HFFc6 (cell line): ENCODE measurements around the gene IRF3. TPM values are rescaled to one million over a fixed set of nuclear protein-coding genes. Genes with fewer than 3 reads are reported as not detected.
A peak's percentile ranks its signal among the peaks of the same experiment; 100 is the strongest.

ENCODE experiments used
- DNase-seq: peaks from one replicate; pipeline ENCODE4 v3.0.0-alpha.2; 2018
- H3K27ac Mint-ChIP-seq: 2 replicates; pipeline ENCODE4 v1.8.0; 2020; ENCODE audit warnings: mild to moderate bottlenecking, mixed read lengths
- H3K27me3 Mint-ChIP-seq: 2 replicates; pipeline ENCODE4 v1.8.0; 2021; ENCODE audit warnings: mild to moderate bottlenecking, moderate library complexity, mixed read lengths; ENCODE audit not compliant: insufficient read depth
- H3K36me3 Mint-ChIP-seq: 2 replicates; pipeline ENCODE4 v1.8.0; 2021; ENCODE audit warnings: low read depth, mixed read lengths
- H3K4me1 Mint-ChIP-seq: 2 replicates; pipeline ENCODE4 v1.8.0; 2020; ENCODE audit warnings: low read depth, mixed read lengths
- H3K4me3 Mint-ChIP-seq: 2 replicates; pipeline ENCODE4 v1.8.0; 2020; ENCODE audit warnings: mild to moderate bottlenecking, moderate library complexity, mixed read lengths
- H3K9me3 Mint-ChIP-seq: 2 replicates; pipeline ENCODE4 v1.8.0; 2020; ENCODE audit warnings: mild to moderate bottlenecking, mixed read lengths
- CTCF ChIP-seq: fragments of 200-600 bp; sonication (generic); IDR thresholded peaks from 2 replicates; pipeline ENCODE4 v1.5.0; 2021; ENCODE audit warnings: antibody characterized with exemption, mild to moderate bottlenecking
- total RNA-seq, 6 experiments: library from RNA; stranded (reverse); fragmentation: NEBNext Ultra II Directional; extraction: Animal tissue kit (Norgen Biotek cat#: 25700); gene quantifications; 2 replicates in 1 of 6; 3 replicates in 5 of 6; pipeline ENCODE4 v1.2.3, GENCODE V29; 2021

Gene IRF3
- total RNA-seq, 6 experiments from 2014 or later, result 55.5 to 72.8 (median 58.7) TPM

GRCh38 chr19:49632576-49632975 is 33.1 kb downstream of the IRF3 start:
- H3K36me3 Mint-ChIP-seq, result peaks cover 15% of the 10 kb centered on the region
- H3K27me3 Mint-ChIP-seq, result no peaks in the 10 kb centered on the region; the same call in 1 of the 2 replicates
- H3K27ac Mint-ChIP-seq, result no peak overlapping the region
- no peak for TF ChIP-seq CTCF
- H3K4me1 Mint-ChIP-seq, result peaks cover 17% of the 10 kb centered on the region
- H3K4me3 Mint-ChIP-seq, result no peak overlapping the region
- H3K9me3 Mint-ChIP-seq, result no peaks in the 10 kb centered on the region
- DNase-seq, result no peak

GRCh38 chr19:49631610-49632192 is 34.0 kb downstream of the IRF3 start:
- H3K27ac Mint-ChIP-seq, result no peak overlapping the region
- TF ChIP-seq CTCF, result no peak
- H3K36me3 Mint-ChIP-seq, result peaks cover 19% of the 10 kb centered on the region
- peaks cover 13% of the 10 kb centered on the region for H3K4me1 Mint-ChIP-seq
- no peaks in the 10 kb centered on the region for H3K9me3 Mint-ChIP-seq
- no peak overlapping the region for H3K4me3 Mint-ChIP-seq
- no peaks in the 10 kb centered on the region; the same call in 1 of the 2 replicates for H3K27me3 Mint-ChIP-seq
- no peak for DNase-seq

- Mint-ChIP-seq H3K27me3 (no peaks in the 10 kb centered on the region; the same call in 1 of the 2 replicates), H3K4me1 (peaks cover 10% of the 10 kb centered on the region), H3K27ac (peak overlapping the region; percentile 52; the same call in 1 of the 2 replicates), H3K9me3 (no peaks in the 10 kb centered on the region), H3K4me3 (no peak overlapping the region), H3K36me3 (peaks cover 19% of the 10 kb centered on the region)
- TF ChIP-seq CTCF, result no peak
- no peak for DNase-seq
Measured at GRCh38 chr19:49631014-49631588, 34.6 kb downstream of the IRF3 start.

GRCh38 chr19:49629659-49630058 is 36.0 kb downstream of the IRF3 start:
- H3K4me3 Mint-ChIP-seq, result no peak overlapping the region
- H3K4me1 Mint-ChIP-seq, result peaks cover 6% of the 10 kb centered on the region; the same call in 1 of the 2 replicates
- H3K9me3 Mint-ChIP-seq, result no peaks in the 10 kb centered on the region
- TF ChIP-seq CTCF, result no peak
- no peaks in the 10 kb centered on the region; the same call in 1 of the 2 replicates for H3K27me3 Mint-ChIP-seq
- peak overlapping the region; percentile 2; the same call in 1 of the 2 replicates for H3K27ac Mint-ChIP-seq
- no peak for DNase-seq
- peaks cover 19% of the 10 kb centered on the region for H3K36me3 Mint-ChIP-seq

GRCh38 chr19:49626226-49626625 is 39.4 kb downstream of the IRF3 start:
- H3K27me3 Mint-ChIP-seq, result no peaks in the 10 kb centered on the region; the same call in 1 of the 2 replicates
- TF ChIP-seq CTCF, result no peak
- H3K36me3 Mint-ChIP-seq, result peaks cover 35% of the 10 kb centered on the region
- DNase-seq, result no peak
- no peaks in the 10 kb centered on the region for H3K9me3 Mint-ChIP-seq
- H3K4me1 Mint-ChIP-seq, result peaks cover 6% of the 10 kb centered on the region; the same call in 1 of the 2 replicates
- H3K27ac Mint-ChIP-seq, result no peak overlapping the region
- H3K4me3 Mint-ChIP-seq, result no peak overlapping the region
